Stimulated activated naive CD4-positive, alpha-beta T cell treated with Interleukin-2 at 50 U/mL for 16 hours (primary cell): ENCODE data around the gene IL19.
A peak's percentile ranks its signal among the peaks of the same experiment; 100 is the strongest.
"Not testable (repeated sequence)": the region's sequence is repeated elsewhere in the genome, so short reads cannot be mapped to it uniquely, and the experiment has no call there.

Experiments
- DNase-seq: peaks from one replicate; lab custom pipeline; 2025; lab: John Stamatoyannopoulos, UW

IL19 gene

GRCh38 chr1:206776229-206776628, 5.7 kb downstream of the IL19 start:
- DNase-seq: no peak

- no peak for DNase-seq
These were observed 7.5 kb downstream of the IL19 start for GRCh38 chr1:206778031-206778430.

GRCh38 chr1:206778911-206779310, 8.3 kb downstream of the IL19 start:
- not testable (repeated sequence) for DNase-seq

DNA sequence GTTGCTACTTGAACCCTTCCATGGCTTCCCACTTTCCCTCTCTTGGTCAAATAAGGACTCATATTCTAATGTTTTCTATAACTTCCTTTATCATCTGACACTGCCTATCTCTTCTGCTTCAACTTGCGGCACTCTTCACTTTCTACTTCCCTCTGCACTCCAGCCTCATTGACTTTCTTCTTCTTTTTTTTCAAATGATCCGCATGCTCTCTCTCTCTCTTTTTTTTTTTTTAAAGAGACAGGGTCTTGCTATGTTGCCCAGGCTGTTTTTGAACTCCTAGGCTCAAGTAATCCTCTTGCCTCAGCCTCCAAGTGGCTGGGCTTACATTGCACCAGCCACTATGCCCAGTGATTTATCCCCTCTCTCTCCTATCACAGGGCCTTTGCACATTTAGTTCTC, 9.1 kb downstream of the IL19 start:
- DNase-seq: no peak

GRCh38 chr1:206782448-206782847, 11.9 kb downstream of the IL19 start:
- no peak for DNase-seq

- no peak for DNase-seq
These were observed 12.9 kb downstream of the IL19 start for GRCh38 chr1:206783506-206783905.

GRCh38 chr1:206784471-206784903, 13.9 kb downstream of the IL19 start:
- DNase-seq: peak; percentile 93

- DNase-seq: no peak
These were observed 14.7 kb downstream of the IL19 start for GRCh38 chr1:206785182-206785765.

DNA sequence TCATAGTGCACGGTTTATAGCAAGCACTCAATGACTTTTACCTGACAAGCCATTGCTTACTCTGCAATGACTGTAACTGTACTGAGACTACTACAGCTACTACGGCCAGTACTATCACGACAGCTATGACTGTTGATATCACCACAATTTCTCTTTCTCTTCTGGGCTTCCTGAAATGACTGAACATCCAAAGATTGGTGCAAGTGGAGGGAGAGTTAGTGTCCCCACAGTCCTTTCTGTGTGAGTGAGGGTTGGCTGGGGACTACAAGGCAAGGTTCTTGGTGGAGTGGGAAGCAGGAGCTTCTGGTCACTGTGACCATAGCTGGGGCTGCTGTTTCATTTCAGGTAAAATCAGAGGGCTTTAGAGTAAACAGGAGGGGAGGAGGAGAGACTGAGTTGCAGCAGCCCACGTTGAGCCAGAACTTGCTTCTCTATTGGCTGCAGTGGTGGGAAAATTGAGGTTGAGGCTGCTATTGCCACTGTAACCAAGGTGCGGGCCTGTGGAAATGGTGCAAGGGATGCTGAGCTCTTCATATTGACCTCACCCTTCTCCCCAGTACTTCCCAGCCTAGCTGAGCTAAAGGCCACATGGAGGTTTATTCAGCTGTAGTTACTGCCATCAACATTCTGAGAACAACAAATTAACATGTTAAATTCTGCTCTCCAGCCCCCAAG, 15.8 kb downstream of the IL19 start:
- no peak for DNase-seq

DNA sequence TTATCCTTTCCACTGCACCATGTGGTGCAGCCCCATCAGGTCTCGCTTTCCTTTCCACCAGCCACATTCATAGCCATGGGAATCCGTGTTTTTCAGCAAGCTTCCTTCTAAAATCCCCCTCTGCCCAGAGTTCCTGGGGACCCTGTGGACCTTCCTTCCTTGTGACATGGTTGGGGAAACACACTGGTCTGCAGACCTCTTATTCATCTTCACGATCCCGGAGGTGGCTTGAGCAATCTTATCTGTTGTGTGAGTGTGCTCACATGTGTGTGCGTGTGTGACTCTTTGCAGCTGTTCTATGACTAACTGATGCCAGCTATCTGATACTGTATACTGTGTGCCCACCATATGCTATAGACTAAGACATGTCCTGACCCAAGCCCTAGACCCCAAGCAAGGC, 17.3 kb downstream of the IL19 start:
- no peak for DNase-seq

GRCh38 chr1:206788487-206789050, 18.0 kb downstream of the IL19 start:
- no peak for DNase-seq

DNA sequence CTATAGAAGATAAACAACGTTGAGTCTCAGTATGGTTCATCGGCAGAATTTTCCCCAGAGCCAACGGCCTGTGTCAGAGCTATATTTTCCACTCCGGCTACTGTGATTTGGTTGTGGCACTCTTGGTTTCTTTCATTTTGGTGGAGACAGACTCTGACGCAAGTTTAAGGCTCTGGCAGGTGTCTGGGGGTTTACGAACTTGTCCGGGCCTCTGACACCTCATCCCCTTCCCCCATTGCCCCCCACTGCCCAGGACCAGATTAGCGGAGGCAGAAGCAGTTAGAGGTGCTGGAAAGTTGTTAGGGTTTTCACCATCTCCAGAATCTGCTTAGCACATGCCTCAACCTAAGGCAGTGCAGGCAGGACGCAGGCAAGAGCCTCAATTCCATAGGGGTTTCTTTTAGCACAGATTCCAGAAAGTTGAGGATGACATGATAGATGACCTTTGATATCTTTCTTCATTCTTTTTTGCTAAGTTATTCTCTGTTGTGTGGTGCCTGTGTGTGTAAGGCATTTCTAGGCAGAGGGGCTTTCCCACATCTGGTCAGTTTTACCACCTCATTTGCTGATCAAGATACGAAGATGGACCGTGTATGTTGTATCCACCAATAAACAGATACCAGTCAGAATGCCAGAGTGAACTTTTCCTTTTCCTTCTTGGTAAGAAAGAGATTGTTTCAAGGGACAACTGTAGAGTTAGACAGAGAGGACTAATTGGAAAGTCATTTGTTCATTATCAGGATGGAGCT, 20.1 kb downstream of the IL19 start:
- DNase-seq: no peak

- no peak for DNase-seq
These were observed 22.5 kb downstream of the IL19 start for GRCh38 chr1:206792939-206793607.

- DNase-seq: no peak
These were observed 23.0 kb downstream of the IL19 start for GRCh38 chr1:206793620-206794019.

DNA sequence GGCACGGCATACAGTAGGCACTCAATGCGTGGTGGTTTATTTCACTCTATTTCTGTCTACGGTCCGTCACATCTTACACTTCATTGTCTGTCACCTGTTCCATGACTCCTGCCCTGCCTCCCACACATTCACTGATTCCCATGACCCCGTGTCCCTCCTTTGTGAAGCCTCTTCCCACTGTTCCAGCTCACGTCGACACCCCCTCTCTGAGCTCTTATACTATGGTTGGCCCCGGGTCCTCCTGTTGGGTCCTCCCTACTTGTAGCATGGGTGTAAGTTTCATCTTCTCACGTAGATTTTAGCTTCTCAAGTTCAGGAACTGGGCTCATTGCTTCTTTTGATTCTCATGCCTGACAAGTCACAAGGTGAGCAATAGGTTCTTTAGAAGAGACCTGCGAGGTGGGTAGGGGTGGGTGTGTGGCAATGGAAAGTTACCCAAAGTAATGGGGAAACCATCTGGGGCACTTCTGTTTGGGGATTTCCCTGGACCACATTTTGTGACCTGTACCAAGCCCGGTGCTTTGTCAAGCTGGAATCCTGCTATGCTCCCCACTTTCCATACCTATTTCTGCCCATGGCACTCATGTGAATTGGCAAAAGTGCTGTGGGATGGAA, 23.8 kb downstream of the IL19 start:
- DNase-seq: peak; percentile 71

DNA sequence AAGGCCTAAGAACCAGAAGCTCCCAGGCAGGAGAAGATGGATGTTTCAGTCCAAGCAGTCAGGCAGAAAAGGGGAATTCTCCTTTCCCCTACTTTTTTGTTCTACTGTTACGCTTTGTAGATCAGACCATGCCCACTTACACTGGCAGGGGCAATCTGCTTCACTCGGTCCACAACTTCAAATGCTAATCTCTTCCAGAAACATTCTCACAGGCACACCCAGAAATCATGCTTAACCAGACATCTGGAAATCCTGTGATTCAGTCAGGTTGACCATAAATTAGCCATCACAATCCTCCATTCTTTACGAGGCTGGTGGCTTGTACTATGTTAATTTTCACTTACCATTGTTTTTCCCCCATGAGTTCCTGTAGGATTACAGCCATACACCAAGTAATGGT, 25.5 kb downstream of the IL19 start:
- no peak for DNase-seq

GRCh38 chr1:206796981-206797402, 26.4 kb downstream of the IL19 start:
- DNase-seq: no peak

- no peak for DNase-seq
These were observed 27.2 kb downstream of the IL19 start for GRCh38 chr1:206797534-206798383.

GRCh38 chr1:206798384-206798996, 27.9 kb downstream of the IL19 start:
- DNase-seq: no peak

- no peak for DNase-seq
These were observed 28.7 kb downstream of the IL19 start for GRCh38 chr1:206799311-206799710.

DNA sequence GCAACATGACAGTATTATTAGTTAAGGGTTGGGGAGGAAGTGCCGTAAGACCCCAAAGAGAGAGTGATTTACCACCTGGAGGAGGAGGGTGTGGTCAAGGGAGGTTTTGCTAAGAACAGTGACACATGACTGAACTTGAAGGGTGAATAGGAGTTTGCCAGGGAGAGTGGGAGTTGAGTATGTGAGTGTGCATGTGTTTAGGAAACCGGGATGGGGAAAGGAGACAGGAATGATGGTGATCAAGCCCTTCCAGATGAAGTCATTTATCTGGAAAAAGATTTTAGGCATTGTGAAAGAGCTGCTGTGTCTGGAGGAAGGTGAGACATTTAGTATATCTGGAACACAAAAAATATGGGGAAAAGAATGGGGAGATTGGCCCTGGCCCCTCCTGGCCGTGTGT, 29.8 kb downstream of the IL19 start:
- no peak for DNase-seq
